Measurements from ENCODE around the gene LOXHD1. TPM values are rescaled to one million over a fixed set of nuclear protein-coding genes. Genes with fewer than 3 reads are reported as not detected.

Gene LOXHD1
- total and polyA plus RNA-seq, 9 donors, result 1.3 to 2.6 (median 2.0) TPM

GRCh38 chr18:46649071-46649862 lies 7.8 kb downstream of the LOXHD1 start:
- H3K27ac ChIP-seq (ENCODE audit: low read length), result no peak overlapping the region
- DNase-seq, result no peak
- peaks cover 4% of the 10 kb centered on the region for H3K27me3 ChIP-seq (ENCODE audit: control insufficient read depth, insufficient read depth, low read length)
- 71% methylated on average over 11 of the region's 12 CpGs for WGBS (ENCODE audit: insufficient coverage)
- no peaks in the 10 kb centered on the region for H3K4me1 ChIP-seq (ENCODE audit: control insufficient read depth, insufficient read depth, low read length)
- no peak overlapping the region for H3K4me3 ChIP-seq (ENCODE audit: low read length)
- no peaks in the 10 kb centered on the region for H3K9me3 ChIP-seq (replicated peaks; ENCODE audit: control insufficient read depth, low read depth, low read length)
- no peaks in the 10 kb centered on the region for H3K36me3 ChIP-seq (ENCODE audit: control insufficient read depth, insufficient read depth, low read length)

- H3K4me1 ChIP-seq (ENCODE audit: control insufficient read depth, insufficient read depth, low read length), result peaks cover 2% of the 10 kb centered on the region
- no peaks in the 10 kb centered on the region for H3K9me3 ChIP-seq (replicated peaks; ENCODE audit: control insufficient read depth, low read depth, low read length)
- H3K4me3 ChIP-seq (ENCODE audit: low read length), result no peak overlapping the region
- no peaks in the 10 kb centered on the region for H3K36me3 ChIP-seq (ENCODE audit: control insufficient read depth, insufficient read depth, low read length)
- peaks cover 3% of the 10 kb centered on the region for H3K27me3 ChIP-seq (ENCODE audit: control insufficient read depth, insufficient read depth, low read length)
- 66% methylated on average over 7 of the region's 7 CpGs for WGBS (ENCODE audit: insufficient coverage)
- DNase-seq, result no peak
- H3K27ac ChIP-seq (ENCODE audit: low read length), result no peak overlapping the region
Measured at GRCh38 chr18:46646468-46646867, 10.6 kb downstream of the LOXHD1 start.

- Histone ChIP-seq H3K4me3 (ENCODE audit: low read length) (no peak overlapping the region), H3K27ac (ENCODE audit: low read length) (no peak overlapping the region), H3K27me3 (ENCODE audit: control insufficient read depth, insufficient read depth, low read length) (no peaks in the 10 kb centered on the region), H3K4me1 (ENCODE audit: control insufficient read depth, insufficient read depth, low read length) (peaks cover 2% of the 10 kb centered on the region), H3K36me3 (ENCODE audit: control insufficient read depth, insufficient read depth, low read length) (no peaks in the 10 kb centered on the region), H3K9me3 (replicated peaks; ENCODE audit: control insufficient read depth, low read depth, low read length) (no peaks in the 10 kb centered on the region)
- 39% methylated on average over 5 of the region's 5 CpGs for WGBS (ENCODE audit: insufficient coverage)
- peak; percentile 9 for DNase-seq
Measured at GRCh38 chr18:46642561-46642960, 14.5 kb downstream of the LOXHD1 start.

- H3K4me3 ChIP-seq (ENCODE audit: low read length), result no peak overlapping the region
- peak; percentile 33 for DNase-seq
- no peaks in the 10 kb centered on the region for H3K9me3 ChIP-seq (replicated peaks; ENCODE audit: control insufficient read depth, low read depth, low read length)
- no peak overlapping the region for H3K27ac ChIP-seq (ENCODE audit: low read length)
- no peaks in the 10 kb centered on the region for H3K36me3 ChIP-seq (ENCODE audit: control insufficient read depth, insufficient read depth, low read length)
- 86% methylated on average over 6 of the region's 7 CpGs for WGBS (ENCODE audit: insufficient coverage)
- no peaks in the 10 kb centered on the region for H3K27me3 ChIP-seq (ENCODE audit: control insufficient read depth, insufficient read depth, low read length)
- peaks cover 2% of the 10 kb centered on the region for H3K4me1 ChIP-seq (ENCODE audit: control insufficient read depth, insufficient read depth, low read length)
Measured at GRCh38 chr18:46641917-46642316, 15.1 kb downstream of the LOXHD1 start.

GRCh38 chr18:46639386-46639785 lies 17.6 kb downstream of the LOXHD1 start:
- H3K4me1 ChIP-seq (ENCODE audit: control insufficient read depth, insufficient read depth, low read length), result peaks cover 2% of the 10 kb centered on the region
- no peak for DNase-seq
- no peak overlapping the region for H3K27ac ChIP-seq (ENCODE audit: low read length)
- H3K36me3 ChIP-seq (ENCODE audit: control insufficient read depth, insufficient read depth, low read length), result no peaks in the 10 kb centered on the region
- 89% methylated on average over 6 of the region's 6 CpGs for WGBS (ENCODE audit: insufficient coverage)
- no peaks in the 10 kb centered on the region for H3K9me3 ChIP-seq (replicated peaks; ENCODE audit: control insufficient read depth, low read depth, low read length)
- H3K27me3 ChIP-seq (ENCODE audit: control insufficient read depth, insufficient read depth, low read length), result no peaks in the 10 kb centered on the region
- no peak overlapping the region for H3K4me3 ChIP-seq (ENCODE audit: low read length)

GRCh38 chr18:46636040-46636630 lies 20.9 kb downstream of the LOXHD1 start:
- H3K9me3 ChIP-seq (replicated peaks; ENCODE audit: control insufficient read depth, low read depth, low read length), result no peaks in the 10 kb centered on the region
- H3K36me3 ChIP-seq (ENCODE audit: control insufficient read depth, insufficient read depth, low read length), result no peaks in the 10 kb centered on the region
- 88% methylated on average over 7 of the region's 7 CpGs for WGBS (ENCODE audit: insufficient coverage)
- no peak overlapping the region for H3K27ac ChIP-seq (ENCODE audit: low read length)
- no peaks in the 10 kb centered on the region for H3K4me1 ChIP-seq (ENCODE audit: control insufficient read depth, insufficient read depth, low read length)
- no peak overlapping the region for H3K4me3 ChIP-seq (ENCODE audit: low read length)
- H3K27me3 ChIP-seq (ENCODE audit: control insufficient read depth, insufficient read depth, low read length), result no peaks in the 10 kb centered on the region
- no peak for DNase-seq

GRCh38 chr18:46632401-46633071 lies 24.5 kb downstream of the LOXHD1 start:
- Histone ChIP-seq H3K9me3 (replicated peaks; ENCODE audit: control insufficient read depth, low read depth, low read length) (no peaks in the 10 kb centered on the region), H3K4me3 (ENCODE audit: low read length) (no peak overlapping the region), H3K27ac (ENCODE audit: low read length) (no peak overlapping the region), H3K36me3 (ENCODE audit: control insufficient read depth, insufficient read depth, low read length) (no peaks in the 10 kb centered on the region), H3K4me1 (ENCODE audit: control insufficient read depth, insufficient read depth, low read length) (no peaks in the 10 kb centered on the region), H3K27me3 (ENCODE audit: control insufficient read depth, insufficient read depth, low read length) (peaks cover 2% of the 10 kb centered on the region)
- WGBS (ENCODE audit: insufficient coverage), result 81% methylated on average over 6 of the region's 8 CpGs
- no peak for DNase-seq

- no peak for DNase-seq
- Histone ChIP-seq H3K4me3 (ENCODE audit: low read length) (no peak overlapping the region), H3K27ac (ENCODE audit: low read length) (no peak overlapping the region), H3K36me3 (ENCODE audit: control insufficient read depth, insufficient read depth, low read length) (no peaks in the 10 kb centered on the region), H3K27me3 (ENCODE audit: control insufficient read depth, insufficient read depth, low read length) (peaks cover 2% of the 10 kb centered on the region), H3K9me3 (replicated peaks; ENCODE audit: control insufficient read depth, low read depth, low read length) (no peaks in the 10 kb centered on the region), H3K4me1 (ENCODE audit: control insufficient read depth, insufficient read depth, low read length) (no peaks in the 10 kb centered on the region)
- 80% methylated on average over 1 of the region's 3 CpGs for WGBS (ENCODE audit: insufficient coverage)
Measured at GRCh38 chr18:46630991-46631390, 26.0 kb downstream of the LOXHD1 start.

- no peak for DNase-seq
- no peaks in the 10 kb centered on the region for H3K36me3 ChIP-seq (ENCODE audit: control insufficient read depth, insufficient read depth, low read length)
- no peaks in the 10 kb centered on the region for H3K4me1 ChIP-seq (ENCODE audit: control insufficient read depth, insufficient read depth, low read length)
- no peak overlapping the region for H3K27ac ChIP-seq (ENCODE audit: low read length)
- H3K4me3 ChIP-seq (ENCODE audit: low read length), result no peak overlapping the region
- H3K9me3 ChIP-seq (replicated peaks; ENCODE audit: control insufficient read depth, low read depth, low read length), result no peaks in the 10 kb centered on the region
- 30% methylated on average over 2 of the region's 4 CpGs for WGBS (ENCODE audit: insufficient coverage)
- H3K27me3 ChIP-seq (ENCODE audit: control insufficient read depth, insufficient read depth, low read length), result peaks cover 5% of the 10 kb centered on the region
Measured at GRCh38 chr18:46630160-46630559, 26.9 kb downstream of the LOXHD1 start.

GRCh38 chr18:46629361-46629760 lies 27.7 kb downstream of the LOXHD1 start:
- 80% methylated on average over 3 of the region's 5 CpGs for WGBS (ENCODE audit: insufficient coverage)
- no peak for DNase-seq
- Histone ChIP-seq H3K27ac (ENCODE audit: low read length) (no peak overlapping the region), H3K4me1 (ENCODE audit: control insufficient read depth, insufficient read depth, low read length) (no peaks in the 10 kb centered on the region), H3K27me3 (ENCODE audit: control insufficient read depth, insufficient read depth, low read length) (peaks cover 6% of the 10 kb centered on the region), H3K9me3 (replicated peaks; ENCODE audit: control insufficient read depth, low read depth, low read length) (no peaks in the 10 kb centered on the region), H3K4me3 (ENCODE audit: low read length) (no peak overlapping the region), H3K36me3 (ENCODE audit: control insufficient read depth, insufficient read depth, low read length) (no peaks in the 10 kb centered on the region)

All from muscle of leg (tissue), 11 donors.